ENCODE results near the gene H1-8.

The H1-8 gene

GRCh38 chr3:129582799-129583198 is 39.8 kb downstream of the H1-8 start:
- TF ChIP-seq CTCF (IDR thresholded peaks at IDR 0.05) = no peak

- no peak for TF ChIP-seq CTCF (IDR thresholded peaks at IDR 0.05)
Observed at GRCh38 chr3:129583289-129583688, 40.3 kb downstream of the H1-8 start.

- TF ChIP-seq CTCF (IDR thresholded peaks at IDR 0.05) = no peak
Observed at GRCh38 chr3:129584631-129585030, 41.7 kb downstream of the H1-8 start.

GRCh38 chr3:129585949-129586657 is 43.1 kb downstream of the H1-8 start:
- no peak for TF ChIP-seq CTCF (IDR thresholded peaks at IDR 0.05)

- no peak for TF ChIP-seq CTCF (IDR thresholded peaks at IDR 0.05)
Observed at GRCh38 chr3:129586746-129587430, 43.9 kb downstream of the H1-8 start.

- no peak for TF ChIP-seq CTCF (IDR thresholded peaks at IDR 0.05)
Observed at GRCh38 chr3:129587566-129588210, 44.7 kb downstream of the H1-8 start.

- TF ChIP-seq CTCF (IDR thresholded peaks at IDR 0.05) = no peak
Observed at GRCh38 chr3:129590215-129590614, 47.2 kb downstream of the H1-8 start.
